Neural cell (in vitro differentiated cells): Measurements from ENCODE around the gene GRIP1.

Source experiments
- RAD21 ChIP-seq: fragments of 450-650 bp; conservative IDR thresholded peaks from 2 replicates; pipeline ENCODE4 v1.6.1; 2014; ENCODE audit warnings: antibody characterized with exemption, mild to moderate bottlenecking, moderate library complexity
- SMC3 ChIP-seq: fragments of 450-650 bp; conservative IDR thresholded peaks from 2 replicates; pipeline ENCODE4 v1.6.1; 2014; ENCODE audit warnings: antibody characterized with exemption, mild to moderate bottlenecking, moderate library complexity; ENCODE audit not compliant: poor library complexity
- TF ChIP-seq, protein P1 (sequence below): fragments of 450-650 bp; IDR thresholded peaks from 2 replicates; pipeline ENCODE4 v1.5.1; 2014; ENCODE audit warnings: antibody characterized with exemption, mild to moderate bottlenecking, moderate library complexity; ENCODE audit not compliant: poor library complexity, severe bottlenecking

DNA sequence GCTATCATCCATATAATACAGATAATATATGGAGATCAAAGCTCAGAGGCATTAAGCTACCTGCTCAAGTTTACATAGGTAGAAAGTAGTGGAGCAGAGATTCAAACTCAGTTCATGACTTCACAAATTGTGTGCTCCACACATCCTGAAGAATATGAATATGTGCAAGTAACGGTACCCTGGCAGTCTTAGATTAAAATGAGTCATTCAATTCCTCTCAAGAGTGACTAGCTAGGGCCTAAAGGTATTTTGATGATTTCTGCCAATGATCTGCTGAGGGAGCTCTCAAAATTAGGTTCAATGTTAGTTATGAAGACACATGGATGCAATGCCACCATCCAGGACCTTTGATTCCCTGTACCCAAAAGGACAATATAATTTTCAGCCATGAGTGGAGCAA lies 58.9 kb downstream of the GRIP1 start:
- TF ChIP-seq, protein P1, sequence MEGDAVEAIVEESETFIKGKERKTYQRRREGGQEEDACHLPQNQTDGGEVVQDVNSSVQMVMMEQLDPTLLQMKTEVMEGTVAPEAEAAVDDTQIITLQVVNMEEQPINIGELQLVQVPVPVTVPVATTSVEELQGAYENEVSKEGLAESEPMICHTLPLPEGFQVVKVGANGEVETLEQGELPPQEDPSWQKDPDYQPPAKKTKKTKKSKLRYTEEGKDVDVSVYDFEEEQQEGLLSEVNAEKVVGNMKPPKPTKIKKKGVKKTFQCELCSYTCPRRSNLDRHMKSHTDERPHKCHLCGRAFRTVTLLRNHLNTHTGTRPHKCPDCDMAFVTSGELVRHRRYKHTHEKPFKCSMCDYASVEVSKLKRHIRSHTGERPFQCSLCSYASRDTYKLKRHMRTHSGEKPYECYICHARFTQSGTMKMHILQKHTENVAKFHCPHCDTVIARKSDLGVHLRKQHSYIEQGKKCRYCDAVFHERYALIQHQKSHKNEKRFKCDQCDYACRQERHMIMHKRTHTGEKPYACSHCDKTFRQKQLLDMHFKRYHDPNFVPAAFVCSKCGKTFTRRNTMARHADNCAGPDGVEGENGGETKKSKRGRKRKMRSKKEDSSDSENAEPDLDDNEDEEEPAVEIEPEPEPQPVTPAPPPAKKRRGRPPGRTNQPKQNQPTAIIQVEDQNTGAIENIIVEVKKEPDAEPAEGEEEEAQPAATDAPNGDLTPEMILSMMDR: no peak
- TF ChIP-seq RAD21 (no peak), SMC3 (no peak)
